GM12864 (cell line): ENCODE measurements around the gene VCL.

Source experiments
- DNase-seq: peaks from one replicate; pipeline ENCODE4 v3.0.0-alpha.2; 2011; ENCODE audit warnings: low read depth
- H3K4me3 ChIP-seq: 2 replicates; pipeline ENCODE4 v1.5.1; 2011; ENCODE audit warnings: mild to moderate bottlenecking, low read depth, low read length, control low read depth
- TF ChIP-seq, protein P1 (sequence below): IDR thresholded peaks from 2 replicates; pipeline ENCODE4 v1.5.1; 2011; ENCODE audit warnings: low read depth, mild to moderate bottlenecking, moderate library complexity, low read length, control low read depth, inconsistent platforms; ENCODE audit errors: missing control alignments

VCL gene

DNA sequence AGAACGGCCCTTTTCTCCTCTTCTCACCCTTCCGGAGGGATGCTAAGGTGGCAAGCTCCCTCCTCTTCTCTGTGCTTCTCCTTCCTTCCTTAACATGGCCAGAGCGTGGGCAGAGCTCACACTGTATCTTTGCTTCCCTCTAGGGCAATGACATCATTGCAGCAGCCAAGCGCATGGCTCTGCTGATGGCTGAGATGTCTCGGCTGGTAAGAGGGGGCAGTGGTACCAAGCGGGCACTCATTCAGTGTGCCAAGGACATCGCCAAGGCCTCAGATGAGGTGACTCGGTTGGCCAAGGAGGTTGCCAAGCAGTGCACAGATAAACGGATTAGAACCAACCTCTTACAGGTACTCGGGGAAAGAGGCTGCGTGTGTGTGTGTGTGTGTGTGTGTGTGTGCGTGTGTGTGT, 116.1 kb downstream of the VCL start:
- DNase-seq, result no peak
- H3K4me3 ChIP-seq, result no peak overlapping the region
- TF ChIP-seq, protein P1, sequence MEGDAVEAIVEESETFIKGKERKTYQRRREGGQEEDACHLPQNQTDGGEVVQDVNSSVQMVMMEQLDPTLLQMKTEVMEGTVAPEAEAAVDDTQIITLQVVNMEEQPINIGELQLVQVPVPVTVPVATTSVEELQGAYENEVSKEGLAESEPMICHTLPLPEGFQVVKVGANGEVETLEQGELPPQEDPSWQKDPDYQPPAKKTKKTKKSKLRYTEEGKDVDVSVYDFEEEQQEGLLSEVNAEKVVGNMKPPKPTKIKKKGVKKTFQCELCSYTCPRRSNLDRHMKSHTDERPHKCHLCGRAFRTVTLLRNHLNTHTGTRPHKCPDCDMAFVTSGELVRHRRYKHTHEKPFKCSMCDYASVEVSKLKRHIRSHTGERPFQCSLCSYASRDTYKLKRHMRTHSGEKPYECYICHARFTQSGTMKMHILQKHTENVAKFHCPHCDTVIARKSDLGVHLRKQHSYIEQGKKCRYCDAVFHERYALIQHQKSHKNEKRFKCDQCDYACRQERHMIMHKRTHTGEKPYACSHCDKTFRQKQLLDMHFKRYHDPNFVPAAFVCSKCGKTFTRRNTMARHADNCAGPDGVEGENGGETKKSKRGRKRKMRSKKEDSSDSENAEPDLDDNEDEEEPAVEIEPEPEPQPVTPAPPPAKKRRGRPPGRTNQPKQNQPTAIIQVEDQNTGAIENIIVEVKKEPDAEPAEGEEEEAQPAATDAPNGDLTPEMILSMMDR, result no peak

- TF ChIP-seq, protein P1, result no peak
- DNase-seq, result no peak
- no peak overlapping the region for H3K4me3 ChIP-seq
Measured at GRCh38 chr10:74117738-74118137, 119.8 kb downstream of the VCL start.

DNA sequence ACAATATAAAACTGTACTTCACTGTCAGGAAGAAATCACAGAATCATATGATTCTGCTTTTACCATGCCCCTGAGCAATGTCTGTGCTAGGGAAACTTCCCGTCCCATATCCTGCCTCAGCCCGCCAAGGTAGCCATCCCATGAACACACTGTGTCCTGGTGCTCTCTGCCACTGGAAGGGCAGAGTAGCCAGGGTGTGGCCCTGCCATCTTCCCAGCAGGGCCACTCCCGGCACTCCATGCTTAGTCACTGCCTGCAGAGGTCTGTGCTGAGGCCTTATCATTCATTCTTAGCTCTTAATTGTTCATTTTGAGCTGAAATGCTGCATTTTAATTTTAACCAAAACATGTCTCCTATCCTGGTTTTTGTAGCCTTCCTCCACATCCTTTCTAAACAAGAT, 120.9 kb downstream of the VCL start:
- TF ChIP-seq, protein P1, result no peak
- no peak for DNase-seq
- no peak overlapping the region for H3K4me3 ChIP-seq

- TF ChIP-seq, protein P1, result no peak
- no peak overlapping the region for H3K4me3 ChIP-seq
- DNase-seq, result no peak
Measured at GRCh38 chr10:74120911-74121310, 123.0 kb downstream of the VCL start.

DNA sequence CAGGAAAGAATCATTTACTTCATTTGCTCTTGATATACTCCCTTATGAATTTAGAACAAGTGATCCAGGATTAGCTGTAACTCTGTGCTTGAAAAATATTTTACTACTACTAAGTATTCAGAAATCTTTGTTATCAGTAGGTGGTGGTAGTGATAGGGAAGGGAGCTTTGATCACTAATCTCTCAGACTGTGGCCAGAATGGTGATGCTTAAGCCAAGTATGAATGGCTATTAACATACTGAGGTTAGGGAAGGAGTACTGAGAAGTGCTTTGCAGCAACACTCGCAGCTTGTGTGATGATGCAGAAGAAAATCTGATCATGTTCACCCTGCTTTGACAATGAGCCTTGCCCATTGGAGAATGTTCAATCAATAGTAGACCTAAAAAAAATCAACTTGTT, 123.5 kb downstream of the VCL start:
- no peak overlapping the region for H3K4me3 ChIP-seq
- TF ChIP-seq, protein P1, result no peak
- DNase-seq, result no peak

GRCh38 chr10:74122060-74122459, 124.1 kb downstream of the VCL start:
- H3K4me3 ChIP-seq, result no peak overlapping the region
- DNase-seq, result no peak
- TF ChIP-seq, protein P1, result no peak

GRCh38 chr10:74123081-74123480, 125.2 kb downstream of the VCL start:
- TF ChIP-seq, protein P1, result no peak
- H3K4me3 ChIP-seq, result no peak overlapping the region
- no peak for DNase-seq
